ENCODE results near the gene SEPTIN10. TPM values are rescaled to one million over a fixed set of nuclear protein-coding genes. Genes with fewer than 3 reads are reported as not detected.

The SEPTIN10 gene
- total RNA-seq, 2 donors from 2014 or later, result 44.9 to 46.5 TPM

DNA sequence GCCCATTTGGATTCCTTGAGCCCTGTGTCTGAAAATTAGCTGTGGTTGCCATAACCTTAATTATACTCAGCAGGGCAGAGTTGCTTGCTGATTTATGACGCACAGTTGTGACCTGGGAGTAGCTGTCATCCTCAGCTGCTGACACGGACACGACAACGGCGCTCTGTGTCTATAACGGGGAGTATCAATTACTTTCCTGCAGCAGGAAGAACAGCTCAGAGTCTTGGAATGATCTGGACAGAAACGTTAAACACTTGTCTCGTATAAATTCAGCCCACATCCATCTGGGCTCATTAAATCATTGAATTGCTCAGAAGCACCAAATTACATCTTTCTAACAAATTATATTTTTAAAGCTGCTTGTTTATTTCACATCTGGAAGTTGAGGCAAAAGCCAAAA lies 116.3 kb downstream of the SEPTIN10 start:
- no peak for DNase-seq
- peaks cover 10% of the 10 kb centered on the region for H3K4me1 ChIP-seq
- no peak overlapping the region for H3K4me3 ChIP-seq
- H3K27me3 ChIP-seq, result no peaks in the 10 kb centered on the region
- H3K36me3 ChIP-seq (replicated peaks in 1 of 2; ENCODE audit: insufficient read depth in 1 of 2, low read depth in 2 of 2), result no peaks in the 10 kb centered on the region
- no peak for ATAC-seq
- no peak overlapping the region for H3K27ac ChIP-seq
- 67 to 71% methylated on average over 8 of the region's 8 CpGs for WGBS, 2 donors
- no peaks in the 10 kb centered on the region for H3K9me3 ChIP-seq
- intact Hi-C loops (cut with DNase I), result no loop called here
- no peak for TF ChIP-seq POLR2A (IDR thresholded peaks at IDR 0.05)

DNA sequence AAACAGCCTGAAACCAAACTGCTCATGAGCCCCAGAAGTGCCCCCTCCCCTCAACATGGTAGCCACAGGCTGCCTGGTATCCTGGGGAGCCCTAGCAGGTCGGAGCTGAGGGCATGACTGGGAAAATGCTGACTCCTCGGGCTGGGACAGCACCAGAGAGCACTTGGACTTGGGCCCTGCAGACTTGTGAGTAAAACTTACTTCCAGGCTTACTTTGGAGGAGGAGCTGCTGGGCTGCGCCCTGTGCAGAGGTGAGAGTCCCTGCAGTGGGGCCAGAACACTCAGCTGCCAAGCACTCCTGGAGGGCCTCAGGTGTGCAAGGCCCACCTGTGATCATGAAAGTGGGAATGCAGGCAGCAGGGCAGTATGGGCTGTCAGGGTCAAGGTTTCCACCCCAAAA lies 119.4 kb downstream of the SEPTIN10 start:
- intact Hi-C loops (cut with DNase I), result no loop called here
- WGBS, 2 donors, result 89 to 93% methylated on average over 3 of the region's 3 CpGs
- TF ChIP-seq, protein P1, sequence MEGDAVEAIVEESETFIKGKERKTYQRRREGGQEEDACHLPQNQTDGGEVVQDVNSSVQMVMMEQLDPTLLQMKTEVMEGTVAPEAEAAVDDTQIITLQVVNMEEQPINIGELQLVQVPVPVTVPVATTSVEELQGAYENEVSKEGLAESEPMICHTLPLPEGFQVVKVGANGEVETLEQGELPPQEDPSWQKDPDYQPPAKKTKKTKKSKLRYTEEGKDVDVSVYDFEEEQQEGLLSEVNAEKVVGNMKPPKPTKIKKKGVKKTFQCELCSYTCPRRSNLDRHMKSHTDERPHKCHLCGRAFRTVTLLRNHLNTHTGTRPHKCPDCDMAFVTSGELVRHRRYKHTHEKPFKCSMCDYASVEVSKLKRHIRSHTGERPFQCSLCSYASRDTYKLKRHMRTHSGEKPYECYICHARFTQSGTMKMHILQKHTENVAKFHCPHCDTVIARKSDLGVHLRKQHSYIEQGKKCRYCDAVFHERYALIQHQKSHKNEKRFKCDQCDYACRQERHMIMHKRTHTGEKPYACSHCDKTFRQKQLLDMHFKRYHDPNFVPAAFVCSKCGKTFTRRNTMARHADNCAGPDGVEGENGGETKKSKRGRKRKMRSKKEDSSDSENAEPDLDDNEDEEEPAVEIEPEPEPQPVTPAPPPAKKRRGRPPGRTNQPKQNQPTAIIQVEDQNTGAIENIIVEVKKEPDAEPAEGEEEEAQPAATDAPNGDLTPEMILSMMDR (IDR thresholded peaks at IDR 0.05), result no peak
- no peak for TF ChIP-seq POLR2A (IDR thresholded peaks at IDR 0.05)
- peaks cover 2% of the 10 kb centered on the region for H3K4me1 ChIP-seq
- H3K4me3 ChIP-seq, result no peak overlapping the region
- H3K36me3 ChIP-seq (replicated peaks in 1 of 2; ENCODE audit: insufficient read depth in 1 of 2, low read depth in 2 of 2), result no peaks in the 10 kb centered on the region
- H3K27me3 ChIP-seq, result no peaks in the 10 kb centered on the region
- no peak for ATAC-seq
- no peaks in the 10 kb centered on the region for H3K9me3 ChIP-seq
- H3K27ac ChIP-seq, result no peak overlapping the region
- no peak for DNase-seq

DNA sequence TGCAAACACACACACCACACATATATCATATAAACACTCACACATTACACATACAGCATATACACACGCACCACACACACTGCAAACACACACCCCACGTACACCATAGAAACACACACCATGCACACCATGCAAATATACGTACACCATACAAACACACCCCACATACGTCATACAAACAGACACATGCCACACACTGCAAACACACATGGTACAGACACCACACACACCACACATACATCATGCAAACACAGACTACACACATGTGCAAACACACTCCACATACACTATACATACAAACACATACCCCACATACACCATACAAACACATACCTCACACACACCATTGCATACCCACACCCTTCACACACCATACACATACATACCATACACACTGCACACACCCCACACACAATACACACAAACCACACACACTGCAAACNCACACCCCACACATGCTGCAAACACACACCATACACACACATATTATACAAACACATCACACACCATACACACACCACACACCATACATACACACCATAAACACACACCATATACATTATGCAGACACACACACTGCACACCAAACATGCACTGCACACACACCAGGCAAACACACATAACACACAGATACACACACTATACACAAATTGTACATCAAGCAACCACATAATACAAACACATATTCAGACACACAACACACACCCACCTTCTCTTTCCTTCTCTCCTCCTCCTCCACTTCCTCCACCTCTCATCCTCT lies 120.4 kb downstream of the SEPTIN10 start:
- Histone ChIP-seq H3K27me3 (no peaks in the 10 kb centered on the region), H3K4me1 (no peaks in the 10 kb centered on the region), H3K4me3 (no peak overlapping the region), H3K27ac (no peak overlapping the region), H3K36me3 (replicated peaks in 1 of 2; ENCODE audit: insufficient read depth in 1 of 2, low read depth in 2 of 2) (no peaks in the 10 kb centered on the region), H3K9me3 (no peaks in the 10 kb centered on the region)
- DNase-seq (no peak), ATAC-seq (no peak)
- 41 to 82% methylated on average over 4 of the region's 4 CpGs for WGBS, 2 donors
- TF ChIP-seq, protein P1 (IDR thresholded peaks at IDR 0.05), result no peak
- TF ChIP-seq POLR2A (IDR thresholded peaks at IDR 0.05), result no peak
- intact Hi-C loops (cut with DNase I), result no loop called here

Other genes with a start within 250 kb of the SEPTIN10 start
- gene SOWAHC, start 398 bp upstream of the SEPTIN10 start, total RNA-seq, result 10 to 100 TPM in 1 of 2 donors, 1 to 10 TPM in 1; 8.8 to 11.2 TPM
- gene RGPD5, start 180.3 kb upstream of the SEPTIN10 start, total RNA-seq, result 10 to 100 TPM; 25.7 to 42.8 TPM

Data from body of pancreas (tissue), 4 donors.